ENCODE data around the gene SPTLC2.
"Not testable (repeated sequence)": the region's sequence is repeated elsewhere in the genome, so short reads cannot be mapped to it uniquely, and the experiment has no call there.

SPTLC2 gene

DNA sequence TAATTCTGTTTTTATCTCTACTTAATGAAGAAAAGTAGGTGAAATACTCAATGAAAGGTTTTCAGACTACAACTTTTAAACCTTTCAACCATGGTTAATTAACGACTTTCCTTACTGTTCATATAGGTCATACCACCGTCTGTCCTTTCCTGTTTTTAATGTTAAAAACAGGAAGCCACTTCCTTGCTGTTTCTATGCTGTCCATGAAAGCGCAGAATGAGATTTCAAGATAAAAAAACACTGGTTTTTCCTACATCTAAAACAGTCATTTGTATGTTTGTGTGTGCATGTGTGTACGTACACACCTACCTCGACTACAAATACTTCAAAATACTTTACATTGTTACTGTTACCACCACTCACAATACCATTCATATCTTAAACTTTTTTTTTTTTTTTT lies 27.3 kb downstream of the SPTLC2 start:
- DNase-seq (ENCODE audit: low read depth, low spot score) = no peak

DNA sequence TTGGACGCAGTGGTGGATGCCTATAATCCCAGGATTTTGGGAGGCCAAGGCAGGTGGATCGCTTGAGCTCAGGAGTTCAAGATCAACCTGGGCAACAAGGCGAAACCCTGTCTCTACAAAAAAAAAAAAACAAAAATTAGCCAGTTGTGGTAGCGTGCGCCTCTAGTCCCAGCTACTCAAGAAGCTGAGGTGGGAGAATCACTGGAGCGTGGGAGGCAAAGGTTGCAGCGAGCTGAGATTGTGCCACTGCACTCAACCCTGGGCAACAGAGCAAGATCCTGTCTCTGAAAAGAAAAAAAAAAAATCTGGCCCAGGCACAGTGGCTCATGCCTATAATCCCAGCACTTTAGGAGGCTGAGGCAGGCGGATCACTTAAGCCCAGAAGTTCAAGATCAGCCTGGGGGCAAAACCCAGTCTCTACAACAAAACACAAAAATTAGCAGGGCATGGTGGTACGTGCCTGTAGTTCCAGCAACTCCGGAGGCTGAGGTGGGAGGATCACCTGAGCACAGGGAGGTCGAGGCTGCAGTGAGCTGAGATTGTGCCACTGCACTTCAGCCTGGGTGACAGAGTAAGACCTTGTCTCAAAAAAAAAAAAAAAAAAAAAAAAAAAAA lies 27.9 kb downstream of the SPTLC2 start:
- DNase-seq (ENCODE audit: low read depth, low spot score) = not testable (repeated sequence)

DNA sequence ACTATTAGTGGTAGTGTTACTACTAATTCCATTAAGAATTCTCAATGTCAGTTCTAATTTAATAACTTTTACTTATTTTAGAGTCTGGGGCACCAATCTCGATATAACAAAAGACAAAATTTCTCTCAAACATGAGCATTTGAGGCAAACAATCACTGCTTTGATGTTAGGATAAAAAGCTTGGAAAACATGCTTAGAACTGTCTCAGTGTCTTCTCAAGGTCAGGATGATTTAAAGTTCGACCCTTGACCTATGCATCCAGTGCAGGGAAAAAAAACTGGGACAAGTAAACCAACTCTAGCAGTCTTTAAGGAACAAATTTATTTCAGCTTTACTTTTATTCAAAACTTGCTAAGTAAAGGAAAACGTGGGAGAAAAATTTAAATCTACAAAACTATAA lies 31.1 kb downstream of the SPTLC2 start:
- DNase-seq (ENCODE audit: low read depth, low spot score) = no peak

DNA sequence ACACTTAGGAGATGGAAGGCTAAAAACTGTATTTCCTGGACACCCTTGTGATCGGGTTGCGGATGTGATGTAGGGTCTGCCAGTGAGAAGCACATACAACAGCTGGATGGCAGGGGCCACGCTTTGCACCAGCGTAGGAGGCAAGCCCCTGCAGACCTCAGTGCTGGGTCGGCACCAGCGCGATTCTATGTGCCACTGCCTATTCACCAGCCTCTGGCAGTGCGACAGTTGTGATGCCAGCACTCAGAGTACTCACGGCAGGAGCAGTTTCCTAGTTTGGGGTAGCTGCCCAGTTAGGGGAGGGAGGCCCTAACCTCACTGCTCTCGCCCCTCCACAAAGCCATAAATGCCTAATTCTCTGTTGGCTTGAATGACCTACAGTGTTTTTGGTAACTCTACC lies 31.6 kb downstream of the SPTLC2 start:
- no peak for DNase-seq (ENCODE audit: low read depth, low spot score)

DNA sequence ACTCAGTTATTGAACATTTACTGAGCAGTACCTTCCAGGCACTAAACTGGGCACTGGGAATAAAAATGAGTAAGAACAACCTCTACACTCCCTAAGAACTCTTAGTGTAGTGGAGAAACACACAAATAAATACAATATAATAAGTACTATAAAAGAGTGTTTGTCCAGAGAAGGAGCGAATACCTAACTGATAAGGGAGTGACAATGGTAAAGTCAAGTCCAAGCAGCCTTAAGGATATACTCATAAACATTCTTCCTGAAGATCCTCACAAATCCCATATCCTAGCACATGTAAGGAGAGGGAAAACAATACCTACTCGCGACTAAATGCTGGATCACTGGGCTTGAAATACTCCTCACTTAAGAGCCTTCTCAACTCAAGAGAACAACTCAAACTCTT lies 32.8 kb downstream of the SPTLC2 start:
- DNase-seq (ENCODE audit: low read depth, low spot score) = no peak

DNA sequence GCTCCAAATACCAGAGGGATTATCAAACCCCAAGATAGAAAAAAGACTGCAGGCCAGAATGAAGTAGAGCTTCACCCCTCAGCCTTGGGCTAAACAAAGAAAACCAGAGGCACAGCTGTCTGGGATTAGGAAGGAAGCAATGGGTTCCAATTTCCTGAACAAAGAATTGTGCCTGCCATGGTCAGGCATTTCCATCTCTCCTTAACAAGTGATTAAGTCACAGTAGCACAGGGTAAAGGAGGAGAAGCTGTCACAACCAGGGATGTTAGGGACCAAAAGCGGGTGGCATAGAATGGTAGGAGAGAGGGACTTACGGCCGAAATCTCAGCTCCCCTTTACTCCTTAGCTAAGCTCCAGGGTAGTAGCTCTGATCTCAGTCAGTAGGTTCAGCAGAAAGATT lies 33.9 kb downstream of the SPTLC2 start:
- no peak for DNase-seq (ENCODE audit: low read depth, low spot score)

DNA sequence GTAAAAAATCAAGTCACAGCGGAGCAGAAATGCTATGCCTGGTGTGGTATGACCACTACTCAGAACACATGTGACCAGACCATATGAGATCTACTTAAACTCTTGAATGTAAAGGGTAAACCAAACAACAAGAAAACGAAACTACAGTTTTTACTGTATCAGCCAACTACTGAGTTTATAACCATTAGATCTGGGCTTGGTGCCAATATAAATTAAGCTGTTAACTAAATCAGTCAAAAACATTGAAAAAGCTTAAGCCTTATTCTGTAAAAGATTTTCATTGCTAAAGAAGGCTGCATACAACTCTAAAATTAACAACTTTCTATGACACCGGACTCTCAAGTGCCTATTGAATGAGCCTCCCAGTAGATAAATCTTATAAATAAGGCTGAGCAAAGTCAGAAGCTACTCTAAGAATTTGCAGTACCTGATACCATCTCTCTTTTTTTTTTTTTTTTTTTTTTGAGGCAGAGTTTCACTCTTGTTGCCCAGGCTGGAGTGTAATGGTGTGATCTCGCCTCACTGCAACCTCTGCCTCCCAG lies 35.4 kb downstream of the SPTLC2 start:
- no peak for DNase-seq (ENCODE audit: low read depth, low spot score)

DNA sequence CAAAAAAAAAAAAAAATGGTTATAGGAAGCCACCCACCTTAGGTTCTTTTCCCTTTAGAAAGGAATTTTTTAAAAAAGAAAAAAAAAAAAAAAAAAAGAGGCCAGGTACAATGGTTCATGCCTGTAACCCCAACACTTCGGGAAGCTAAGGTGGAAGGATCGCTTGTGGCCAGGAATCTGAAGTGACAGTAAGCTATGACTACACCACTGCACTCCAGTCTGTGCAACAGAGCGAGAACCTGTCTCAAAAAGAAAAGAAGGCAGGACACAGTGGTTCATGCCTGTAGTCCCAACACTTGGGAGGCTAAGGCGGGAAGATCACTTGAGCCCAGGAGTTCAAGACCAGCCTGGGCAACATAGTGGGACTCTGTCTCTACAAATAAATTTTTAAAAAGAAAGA lies 36.0 kb downstream of the SPTLC2 start:
- DNase-seq (ENCODE audit: low read depth, low spot score) = no peak

DNA sequence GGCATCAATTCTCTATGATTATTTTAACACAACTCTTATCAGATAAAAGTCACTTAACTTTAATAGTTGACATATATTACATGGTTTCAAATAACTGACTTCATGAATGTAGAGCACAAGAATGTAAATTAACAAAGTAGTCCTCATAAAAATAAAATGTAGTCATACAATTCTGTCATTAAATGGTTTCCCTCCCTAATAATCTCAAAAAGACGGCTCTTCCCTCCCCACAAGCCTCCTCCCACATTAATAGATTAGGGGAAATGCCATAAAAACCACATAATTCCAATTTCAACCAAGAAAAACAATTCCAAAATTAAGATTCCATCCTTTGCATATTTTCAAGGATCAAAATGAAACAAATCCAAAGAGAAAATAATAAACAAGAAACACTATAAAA lies 36.7 kb downstream of the SPTLC2 start:
- no peak for DNase-seq (ENCODE audit: low read depth, low spot score)

DNA sequence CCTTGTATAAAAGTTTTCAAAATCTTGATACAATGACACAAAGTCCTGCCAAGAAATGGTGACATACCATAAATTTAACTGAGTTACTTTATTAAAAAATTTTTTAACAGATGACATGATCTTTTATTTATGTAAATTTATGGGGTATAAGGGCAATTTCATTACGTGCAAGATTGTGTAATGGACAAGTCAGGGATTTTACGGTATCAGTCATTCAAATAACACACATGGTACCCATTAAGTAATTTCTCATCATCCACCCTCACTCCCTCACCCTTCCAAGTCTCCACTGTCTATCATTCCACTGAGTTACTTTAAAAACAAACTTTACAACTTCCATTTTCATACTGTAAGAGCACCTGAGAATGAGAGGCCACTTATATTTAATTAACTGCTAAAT lies 37.4 kb downstream of the SPTLC2 start:
- DNase-seq (ENCODE audit: low read depth, low spot score) = no peak

DNA sequence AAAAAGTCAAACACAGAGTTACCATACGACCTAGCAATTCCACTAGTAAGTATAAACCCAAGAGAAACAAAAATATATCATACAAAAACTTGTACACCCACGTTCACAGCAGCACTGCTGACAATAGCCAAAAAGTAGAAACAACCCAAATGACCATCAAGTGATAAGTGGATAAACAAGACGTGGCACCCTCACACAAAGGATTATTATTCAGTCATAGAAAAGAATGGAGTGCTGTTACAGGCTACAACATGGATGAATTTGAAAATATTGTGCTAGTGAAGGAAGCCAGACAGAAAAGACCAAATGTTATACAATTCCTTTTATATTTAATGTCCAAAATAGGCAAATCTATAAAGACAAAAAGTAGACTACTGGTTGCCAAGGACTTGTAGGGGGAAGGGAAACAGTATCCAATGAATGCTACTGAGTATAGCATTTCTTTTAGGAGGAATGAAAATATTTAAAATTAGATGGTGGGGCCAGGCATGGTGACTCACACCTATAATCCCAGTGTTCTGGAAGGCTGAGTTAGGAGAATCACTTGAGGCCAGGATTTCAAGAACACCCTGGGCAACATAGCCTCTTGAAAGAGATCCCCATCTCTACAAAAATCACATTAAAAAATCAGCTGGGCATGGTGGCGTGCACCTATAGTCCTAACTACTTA lies 41.9 kb downstream of the SPTLC2 start:
- no peak for DNase-seq (ENCODE audit: low read depth, low spot score)

DNA sequence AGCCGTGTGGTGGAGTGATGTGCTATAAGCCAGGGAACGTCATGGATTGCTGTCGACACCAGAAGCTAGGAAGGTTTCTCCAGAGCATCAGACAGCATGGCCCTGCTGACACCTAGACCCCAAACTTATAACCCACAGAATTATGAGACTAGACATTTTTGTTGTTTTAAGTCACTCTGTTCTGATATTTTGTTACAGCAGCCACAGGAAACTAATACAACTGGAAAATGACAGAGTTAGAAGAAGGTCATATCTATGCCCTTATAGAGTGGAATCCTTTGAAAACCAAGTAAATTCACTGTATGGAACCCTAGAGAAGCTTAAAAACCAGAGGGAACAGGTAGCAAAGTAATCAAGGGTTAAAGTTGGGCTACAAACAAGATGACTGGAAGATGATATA lies 42.5 kb downstream of the SPTLC2 start:
- DNase-seq (ENCODE audit: low read depth, low spot score) = no peak

DNA sequence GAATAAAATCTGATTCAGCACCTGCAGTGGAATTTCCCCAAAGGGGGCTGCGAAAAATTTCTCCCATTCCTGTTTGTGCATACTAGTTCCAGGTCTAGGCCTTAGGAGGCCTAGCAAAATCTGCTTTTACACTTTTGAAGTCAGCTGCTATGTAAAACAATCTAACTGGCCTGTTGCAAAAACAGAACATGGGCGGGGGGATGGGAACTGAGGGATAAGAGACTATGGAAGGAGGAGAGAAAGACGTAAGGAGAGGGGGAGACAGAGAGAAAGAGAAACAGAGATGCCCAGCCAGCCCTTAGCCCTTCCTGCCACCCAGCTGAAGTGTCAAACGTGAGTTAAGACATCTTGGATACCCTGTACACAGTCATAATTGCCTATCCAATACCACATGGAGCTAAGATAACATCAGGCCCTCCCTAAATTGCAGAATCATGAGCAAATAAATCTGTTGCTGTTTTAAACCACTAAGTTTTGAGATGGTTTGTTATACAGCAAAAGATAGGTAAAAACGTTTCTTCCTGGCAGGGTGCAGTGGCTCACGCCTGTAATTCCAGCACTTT lies 45.6 kb downstream of the SPTLC2 start:
- no peak for DNase-seq (ENCODE audit: low read depth, low spot score)

DNA sequence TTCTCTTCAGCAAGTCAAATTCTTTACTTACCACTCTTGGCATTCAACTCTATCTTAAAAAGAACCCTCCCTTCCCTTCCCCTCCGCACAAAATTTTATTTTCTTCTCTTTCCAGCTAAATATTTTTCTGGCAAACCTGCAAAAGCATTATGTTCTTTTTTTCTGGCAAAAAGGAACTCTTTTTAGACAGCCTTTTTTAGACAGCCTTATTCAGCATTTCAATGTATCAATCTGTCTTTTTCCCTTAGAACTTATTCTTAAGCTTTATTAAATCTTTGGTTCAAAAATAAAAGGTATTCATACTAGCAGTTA lies 50.5 kb downstream of the SPTLC2 start:
- no peak for DNase-seq (ENCODE audit: low read depth, low spot score)

DNA sequence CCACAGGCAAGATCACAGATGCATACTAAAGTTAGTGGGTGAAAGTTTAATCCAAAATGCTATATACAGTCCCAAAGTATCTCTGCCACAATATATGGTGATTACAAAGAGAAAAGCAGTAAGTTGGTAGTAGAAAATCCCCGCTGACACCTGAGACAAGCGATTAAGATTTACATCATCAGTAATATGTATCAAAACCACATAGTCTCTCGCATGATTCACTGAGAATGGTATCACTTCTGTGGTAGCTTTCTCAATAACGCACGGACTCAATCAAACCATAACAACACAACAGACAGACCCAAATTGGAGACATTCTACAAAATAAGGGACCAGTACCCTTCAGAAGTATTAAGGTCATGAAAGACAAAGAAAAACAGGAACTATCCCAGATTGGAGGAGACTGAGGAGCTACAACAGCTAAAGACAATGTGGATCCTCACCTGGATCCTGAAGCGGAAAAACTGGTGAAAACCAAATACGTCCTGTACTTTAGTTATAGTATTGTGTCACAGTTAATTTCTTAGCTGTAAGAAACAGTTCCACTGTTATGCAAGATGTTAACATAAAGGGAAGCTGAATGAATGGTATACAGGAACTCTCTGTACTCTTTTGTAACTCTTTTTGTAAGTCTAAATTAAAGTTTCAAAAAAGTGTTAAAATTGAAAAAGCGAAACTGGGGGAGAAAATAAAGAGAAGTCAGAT lies 51.0 kb downstream of the SPTLC2 start:
- DNase-seq (ENCODE audit: low read depth, low spot score) = no peak

DNA sequence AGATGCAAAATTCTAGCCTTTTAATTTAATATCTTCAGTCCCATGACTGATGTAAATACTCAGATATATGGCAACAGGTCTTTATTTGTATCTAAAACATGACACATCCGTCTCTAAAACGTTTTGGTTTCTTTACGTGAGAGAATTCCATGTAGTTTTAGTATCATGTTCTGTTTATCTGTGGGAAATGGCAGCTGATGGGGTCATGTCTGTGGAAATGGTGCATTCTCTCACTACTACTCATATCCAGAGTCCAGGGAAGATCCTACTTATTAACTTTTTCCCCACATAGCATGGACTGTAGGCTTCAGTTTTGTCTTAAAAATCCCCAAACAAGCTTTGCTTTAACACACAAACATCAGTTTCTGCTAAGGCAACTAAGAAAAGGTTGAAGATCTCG lies 53.8 kb downstream of the SPTLC2 start:
- no peak for DNase-seq (ENCODE audit: low read depth, low spot score)

DNA sequence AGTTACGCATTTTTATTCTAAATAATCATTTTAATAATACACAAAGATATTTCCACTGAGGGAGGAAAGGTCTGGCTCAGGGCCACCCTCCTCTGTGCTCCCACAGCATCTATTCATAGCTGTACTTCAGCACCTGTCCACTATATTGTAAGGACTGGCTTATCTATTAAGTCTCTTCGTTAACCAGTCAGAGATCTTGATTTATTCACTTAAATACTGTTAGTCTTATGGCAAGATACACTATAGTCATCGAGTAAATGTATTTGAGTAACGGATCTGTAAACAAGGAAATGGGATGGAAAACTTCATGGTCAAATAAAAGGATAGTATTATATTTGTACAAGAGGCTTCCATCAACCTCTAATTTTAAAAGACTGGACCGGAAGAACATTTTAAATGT lies 54.6 kb downstream of the SPTLC2 start:
- DNase-seq (ENCODE audit: low read depth, low spot score) = no peak

DNA sequence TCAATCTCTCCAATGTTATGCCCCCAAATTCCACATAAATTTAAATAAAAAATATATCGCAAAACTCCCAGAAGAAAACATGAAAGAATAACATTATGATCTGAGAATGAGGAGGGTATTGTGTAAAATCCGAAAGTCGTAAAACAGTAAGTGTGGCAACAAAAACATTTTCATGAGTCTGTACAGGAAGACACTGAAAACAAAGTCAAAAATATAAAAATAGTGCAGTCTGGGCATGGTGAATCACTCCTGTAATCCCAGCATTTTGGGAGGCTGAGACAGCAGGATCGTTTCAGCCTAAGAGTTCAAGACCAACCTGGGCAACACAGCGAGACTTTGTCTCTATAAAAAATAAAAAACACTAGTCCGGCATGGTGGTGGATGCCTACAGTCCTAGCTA lies 57.1 kb downstream of the SPTLC2 start:
- no peak for DNase-seq (ENCODE audit: low read depth, low spot score)

DNA sequence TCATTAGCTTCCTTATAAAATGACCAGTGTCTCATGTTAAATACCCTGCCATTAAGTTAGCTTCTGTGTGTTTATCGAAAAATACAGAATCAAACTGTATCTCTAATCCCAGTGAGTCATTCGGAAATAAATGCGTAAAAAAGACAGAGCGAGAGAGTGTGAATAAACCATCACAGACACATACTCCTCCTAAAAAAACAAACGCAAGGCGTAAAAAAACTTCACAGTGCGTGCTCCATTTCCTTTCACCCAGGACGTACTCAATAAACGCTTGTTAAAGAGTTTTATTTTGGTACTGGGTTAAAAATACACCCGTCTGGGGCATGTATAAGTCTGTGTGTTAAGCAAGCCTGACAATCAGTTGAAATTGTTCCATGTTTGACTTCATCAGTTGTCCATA lies 59.0 kb downstream of the SPTLC2 start:
- no peak for DNase-seq (ENCODE audit: low read depth, low spot score)

DNA sequence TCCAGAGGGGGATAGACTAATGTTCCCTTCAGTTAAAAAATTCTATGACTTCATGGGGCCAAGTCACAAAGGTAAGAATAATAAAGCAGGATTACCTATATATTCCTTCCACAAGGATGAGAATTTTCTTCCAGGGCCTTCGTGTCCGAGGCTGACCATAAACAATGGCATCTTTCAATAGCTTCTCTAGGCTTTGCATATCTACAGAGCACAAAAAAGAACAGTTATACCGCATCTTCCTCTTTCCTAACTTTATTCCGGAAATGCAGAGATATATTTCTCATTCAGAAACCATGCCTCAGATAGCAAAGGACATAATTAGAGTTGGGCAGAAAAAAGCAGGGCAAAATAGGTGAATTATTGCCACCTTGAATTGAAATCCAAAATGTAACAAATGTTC lies 59.5 kb downstream of the SPTLC2 start:
- no peak for DNase-seq (ENCODE audit: low read depth, low spot score)

DNA sequence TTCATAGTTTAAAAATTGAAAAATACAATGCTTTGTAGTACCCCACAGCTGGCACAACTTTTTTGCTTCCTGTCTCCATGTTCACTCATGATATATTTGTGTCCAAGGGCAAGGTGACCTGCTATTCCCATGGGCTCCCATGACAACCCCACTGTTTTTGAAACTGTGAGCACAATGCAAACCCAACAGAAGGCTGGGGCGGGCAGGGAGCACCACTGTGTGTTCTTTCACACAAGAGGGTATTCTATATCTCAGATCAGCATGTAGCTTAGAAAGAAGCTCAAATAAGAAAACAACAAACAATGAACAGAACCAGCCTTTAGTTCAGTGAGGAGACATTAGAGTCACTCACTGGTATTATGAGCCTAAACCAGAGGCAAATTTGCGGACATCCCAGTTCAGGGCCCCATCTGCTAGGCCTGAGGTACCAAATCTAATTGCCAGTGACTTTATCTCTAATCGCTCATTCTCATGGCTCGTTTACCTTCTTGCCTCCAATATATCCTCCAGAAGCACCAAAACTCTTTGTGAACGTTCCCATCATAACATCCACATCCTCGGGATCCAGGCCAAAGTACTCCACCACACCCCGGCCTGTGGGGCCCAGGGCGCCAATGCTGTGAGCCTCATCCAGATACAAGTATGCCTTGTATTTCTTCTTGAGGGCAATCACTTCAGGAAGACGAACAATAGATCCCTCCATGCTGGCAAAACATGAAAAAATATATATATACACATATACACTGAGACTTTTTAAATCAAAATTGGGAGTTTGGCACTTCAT lies 61.4 kb downstream of the SPTLC2 start:
- no peak for DNase-seq (ENCODE audit: low read depth, low spot score)

DNA sequence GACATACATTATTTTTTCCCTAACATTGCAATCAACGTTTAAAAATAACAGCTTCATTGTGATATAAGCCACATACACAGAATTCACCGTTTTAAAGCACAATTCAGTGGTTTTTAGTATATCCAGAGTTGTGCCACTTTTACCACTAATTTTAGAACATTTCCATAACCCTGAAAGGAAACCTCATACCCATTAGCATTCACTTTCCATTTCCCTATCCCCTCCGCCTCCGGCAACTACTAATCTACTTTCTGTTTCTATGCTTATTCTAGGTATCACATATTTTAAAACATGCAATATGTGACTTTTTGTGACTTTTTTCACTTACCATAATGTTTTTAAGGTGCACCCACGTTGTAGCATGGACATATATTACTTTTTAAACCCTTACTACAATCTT lies 62.2 kb downstream of the SPTLC2 start:
- DNase-seq (ENCODE audit: low read depth, low spot score) = no peak

Measured in activated CD4-positive, CD25-positive, alpha-beta regulatory T cell treated with anti-CD3 and anti-CD28 coated beads, Interleukin-2, amount 50 U/mL, for 16 hours (primary cell).